GM12891 (cell line): Measurements from ENCODE around the gene CHCHD10.

ENCODE experiments used
- POLR2A ChIP-seq: IDR thresholded peaks from 2 replicates; pipeline ENCODE4 v1.6.1; 2011; ENCODE audit warnings: low read depth, low read length, control low read depth
- POLR2AphosphoS5 ChIP-seq: IDR thresholded peaks from 2 replicates; pipeline ENCODE4 v1.6.1; 2011; ENCODE audit warnings: low read depth, low read length, control low read depth
- POU2F2 ChIP-seq: IDR thresholded peaks from 2 replicates; pipeline ENCODE4 v1.6.1; 2011; ENCODE audit warnings: low read depth, mild to moderate bottlenecking, control low read depth, low read length, moderate library complexity
- SPI1 ChIP-seq: IDR thresholded peaks from 2 replicates; pipeline ENCODE4 v1.6.1; 2011; ENCODE audit warnings: low read depth, low read length, control low read depth
- TAF1 ChIP-seq: IDR thresholded peaks from 2 replicates; pipeline ENCODE4 v1.6.1; 2011; ENCODE audit warnings: low read depth, low read length, control low read depth

GRCh38 chr22:23722160-23722559 lies 45.6 kb downstream of the CHCHD10 start:
- no peak for TF ChIP-seq POLR2AphosphoS5
- TF ChIP-seq SPI1: no peak
- no peak for TF ChIP-seq TAF1
- no peak for TF ChIP-seq POLR2A
- no peak for TF ChIP-seq POU2F2
